HFF-Myc (cell line): ENCODE data around the gene SOCS1.

Experiments
- DNase-seq: peaks from one replicate; pipeline ENCODE4 v3.0.0-alpha.2; 2011; ENCODE audit warnings: low read depth; ENCODE audit errors: extremely low read depth
- H3K4me3 ChIP-seq: replicated peaks from 2 replicates; pipeline ENCODE4 v1.5.1; 2011; ENCODE audit warnings: low read depth, mild to moderate bottlenecking, control low read depth, low read length
- CTCF ChIP-seq: IDR thresholded peaks from 2 replicates; pipeline ENCODE4 v1.5.1; 2012; ENCODE audit warnings: mild to moderate bottlenecking, low read depth, low read length, control low read depth; ENCODE audit errors: missing control alignments

SOCS1 gene

GRCh38 chr16:11240636-11241473, 15.1 kb downstream of the SOCS1 start:
- TF ChIP-seq CTCF = no peak
- no peak overlapping the region for H3K4me3 ChIP-seq
- DNase-seq = no peak

DNA sequence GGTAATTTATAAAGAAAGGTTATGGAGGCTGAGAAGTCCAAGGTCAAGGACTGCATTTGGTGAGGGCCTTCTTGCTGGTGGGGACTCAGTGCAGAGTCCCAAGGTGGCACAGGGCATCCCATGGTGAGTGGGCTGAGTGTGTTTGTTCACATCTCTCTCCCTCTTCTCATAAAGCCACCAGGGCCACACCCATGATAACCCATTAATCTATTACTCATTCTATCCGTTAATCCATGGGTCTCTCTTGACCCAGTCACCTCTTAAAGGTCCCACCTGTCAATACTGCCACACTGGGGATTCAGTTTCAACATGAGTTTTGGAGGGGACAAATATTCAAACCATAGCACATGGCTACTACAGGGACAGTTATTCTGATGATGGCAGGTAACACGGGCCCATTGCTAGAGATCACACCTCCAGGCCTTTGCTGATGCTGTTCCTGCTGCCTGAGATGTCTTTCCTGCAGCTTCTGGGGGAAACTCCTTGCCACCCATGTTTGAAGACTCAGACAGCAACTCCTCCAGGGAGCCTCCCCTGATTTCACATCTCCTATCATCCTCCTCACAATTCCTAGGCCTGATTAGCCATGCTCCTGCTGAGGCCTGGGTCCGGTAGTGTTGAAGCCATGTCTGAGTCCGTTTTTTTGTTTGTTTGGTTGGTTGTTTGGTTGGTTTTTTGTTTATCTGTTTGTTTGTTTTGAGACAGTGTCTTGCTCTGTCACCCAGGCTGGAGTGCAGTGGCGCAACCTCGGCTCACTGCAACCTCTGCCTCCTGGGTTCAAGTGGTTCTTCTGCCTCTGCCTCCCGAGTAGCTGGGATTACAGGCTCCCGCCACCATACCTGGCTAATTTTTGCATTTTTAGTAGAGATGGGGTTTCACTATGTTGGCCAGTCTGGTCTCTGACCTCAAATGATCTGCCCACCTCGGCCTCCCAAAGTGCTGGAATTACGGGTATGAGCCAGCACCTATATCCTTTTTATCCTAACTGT, 16.1 kb downstream of the SOCS1 start:
- no peak for TF ChIP-seq CTCF
- H3K4me3 ChIP-seq = no peak overlapping the region

GRCh38 chr16:11238272-11239202, 17.5 kb downstream of the SOCS1 start:
- no peak for DNase-seq
- no peak overlapping the region for H3K4me3 ChIP-seq
- TF ChIP-seq CTCF = no peak

More for the DNA sequence above, 16.1 kb downstream of the SOCS1 start:
- no peak for DNase-seq

GRCh38 chr16:11236461-11237254, 19.3 kb downstream of the SOCS1 start:
- TF ChIP-seq CTCF = no peak
- DNase-seq = no peak
- H3K4me3 ChIP-seq = no peak overlapping the region

DNA sequence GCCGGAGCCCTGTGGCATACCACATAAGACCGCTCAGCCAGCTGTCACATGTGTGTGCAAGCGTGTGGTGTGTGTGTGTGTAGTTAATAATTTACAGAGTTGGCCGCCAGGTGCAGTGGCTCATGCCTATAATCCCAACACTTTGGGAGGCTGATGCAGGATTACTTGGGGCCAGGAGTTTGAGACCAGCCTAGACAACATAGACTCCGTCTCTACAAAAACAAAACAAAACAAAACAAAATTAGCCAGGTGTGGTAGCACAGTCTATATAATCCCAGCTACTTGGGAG, 20.4 kb downstream of the SOCS1 start:
- no peak for TF ChIP-seq CTCF
- DNase-seq = no peak
- H3K4me3 ChIP-seq = no peak overlapping the region
